SKM-1 (cell line): Measurements from ENCODE around the gene TM9SF4.

Experiments
- DNase-seq: peaks from one replicate; lab custom pipeline; 2025; ENCODE audit not compliant: unreplicated experiment; lab: John Stamatoyannopoulos, UW

Gene TM9SF4

DNA sequence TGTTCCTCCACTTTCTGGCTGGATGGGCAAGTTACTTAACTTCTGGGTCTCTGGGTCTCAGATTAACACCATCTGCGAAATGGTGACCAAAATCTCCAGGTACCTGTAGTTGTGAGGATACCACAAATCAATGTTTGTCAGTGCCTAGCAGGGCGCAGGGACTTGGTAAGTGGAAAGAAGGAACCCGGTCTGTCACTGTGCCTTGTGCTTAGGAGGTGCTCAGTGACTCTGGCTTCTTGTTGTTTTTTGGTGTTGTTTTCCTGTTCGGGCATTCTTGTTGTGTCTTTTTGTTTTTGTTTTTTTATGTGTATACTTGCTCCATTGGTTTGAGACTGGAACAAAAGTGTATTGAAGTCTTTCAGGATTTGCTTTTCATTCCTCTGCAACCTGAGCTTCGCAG lies 17.8 kb downstream of the TM9SF4 start:
- DNase-seq = no peak

DNA sequence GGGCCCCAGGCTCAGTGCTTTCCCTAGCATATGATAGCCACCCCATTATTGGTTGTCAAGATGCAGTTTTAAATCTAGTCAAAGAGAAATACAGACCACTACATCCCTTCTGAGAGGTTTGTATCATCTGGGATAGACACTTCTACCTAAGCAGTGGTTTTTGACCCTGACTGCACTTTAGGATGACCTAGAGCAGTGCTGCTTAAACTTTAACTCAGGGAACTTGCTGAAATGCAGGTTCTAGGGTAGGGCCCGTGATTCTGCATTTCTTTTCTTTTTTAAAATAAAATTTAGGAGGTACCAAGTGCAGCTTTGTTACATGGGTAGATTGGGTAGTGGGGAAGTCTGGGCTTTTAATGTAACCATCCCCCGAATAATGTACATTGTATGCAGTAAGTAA lies 18.7 kb downstream of the TM9SF4 start:
- no peak for DNase-seq

DNA sequence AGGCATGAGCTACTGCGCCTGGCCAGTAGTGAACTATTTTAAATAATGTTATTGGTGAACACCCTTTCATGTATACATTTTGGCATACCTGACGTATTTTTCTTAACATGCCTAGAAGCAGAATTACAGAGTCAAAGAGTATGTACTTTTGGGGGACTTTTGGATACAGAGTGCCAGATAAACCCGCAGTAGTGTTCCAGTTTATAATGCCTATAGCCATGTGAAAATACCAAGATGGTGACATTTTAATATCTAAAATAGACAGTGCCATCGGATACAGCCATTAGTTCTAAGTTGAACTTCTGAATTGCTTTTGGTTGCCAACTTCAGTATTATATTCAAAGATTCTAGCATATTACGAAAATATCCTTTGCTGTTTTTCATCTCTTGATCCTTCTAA lies 20.3 kb downstream of the TM9SF4 start:
- no peak for DNase-seq

DNA sequence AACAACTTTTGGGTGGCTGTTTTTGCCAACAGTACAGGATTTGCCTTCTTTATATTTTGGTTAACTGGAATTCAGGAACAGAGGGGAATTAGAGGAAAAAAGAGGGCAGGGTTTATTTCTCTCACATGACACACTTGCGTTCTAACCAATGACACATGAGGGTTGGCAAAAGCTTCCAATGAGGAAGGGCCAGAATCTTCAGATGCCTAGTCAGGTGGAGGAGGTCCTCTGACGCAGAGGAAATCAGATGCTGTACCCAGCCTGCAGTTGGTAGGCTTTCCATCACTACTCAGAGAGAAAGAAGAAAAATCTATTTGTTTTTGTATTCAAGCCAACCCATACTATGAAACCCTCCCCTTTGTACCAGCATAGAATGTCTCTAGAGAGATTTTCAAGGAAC lies 20.8 kb downstream of the TM9SF4 start:
- DNase-seq = no peak

DNA sequence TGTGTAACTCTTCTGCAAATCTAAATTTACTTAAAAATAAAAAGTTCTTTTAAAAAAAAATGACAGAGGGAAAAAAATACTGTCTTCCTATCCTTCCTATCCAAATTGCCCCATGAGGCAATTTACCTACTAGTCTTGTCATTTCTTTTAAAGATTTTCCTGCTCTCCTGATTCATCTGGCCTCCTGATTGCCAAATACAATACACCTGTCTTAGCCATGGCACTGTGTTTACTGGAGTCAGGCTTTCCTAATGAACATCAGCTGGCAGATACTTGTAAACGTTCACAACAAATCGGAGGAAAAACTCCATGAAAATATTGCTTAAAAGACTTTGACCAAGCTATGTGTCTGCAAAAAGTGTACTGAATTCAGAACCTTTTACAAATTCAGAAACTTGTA lies 21.5 kb downstream of the TM9SF4 start:
- DNase-seq = no peak

DNA sequence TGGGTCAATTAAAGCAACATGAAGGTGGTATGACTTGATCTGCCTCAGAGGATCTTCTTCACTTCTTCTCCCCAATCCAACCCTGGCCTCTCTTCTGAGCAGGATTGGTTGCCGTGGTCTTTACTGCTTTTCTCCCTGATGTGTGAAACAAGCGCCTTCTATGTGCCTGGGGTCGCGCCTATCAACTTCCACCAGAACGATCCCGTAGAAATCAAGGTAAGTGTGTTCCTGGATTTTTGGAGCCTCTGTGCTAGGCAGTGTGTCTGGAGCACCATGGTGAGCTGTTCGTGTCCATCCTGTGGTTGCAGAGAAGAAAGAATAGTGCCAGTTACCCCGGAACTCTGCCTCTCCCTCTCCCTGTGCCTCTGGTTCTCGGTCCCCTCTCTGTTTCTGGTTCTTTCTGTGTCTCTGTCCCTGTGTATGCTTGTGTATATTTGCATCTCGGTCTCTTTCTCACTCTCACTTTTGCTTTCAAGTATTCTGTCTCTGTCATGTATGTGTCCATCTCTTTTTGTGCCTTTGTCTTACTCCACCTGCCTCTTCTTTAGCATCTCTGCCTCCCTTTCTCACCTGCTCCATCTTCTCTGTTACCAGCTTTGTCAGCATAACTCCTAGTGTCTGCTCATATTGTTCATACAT lies 23.5 kb downstream of the TM9SF4 start:
- no peak for DNase-seq

DNA sequence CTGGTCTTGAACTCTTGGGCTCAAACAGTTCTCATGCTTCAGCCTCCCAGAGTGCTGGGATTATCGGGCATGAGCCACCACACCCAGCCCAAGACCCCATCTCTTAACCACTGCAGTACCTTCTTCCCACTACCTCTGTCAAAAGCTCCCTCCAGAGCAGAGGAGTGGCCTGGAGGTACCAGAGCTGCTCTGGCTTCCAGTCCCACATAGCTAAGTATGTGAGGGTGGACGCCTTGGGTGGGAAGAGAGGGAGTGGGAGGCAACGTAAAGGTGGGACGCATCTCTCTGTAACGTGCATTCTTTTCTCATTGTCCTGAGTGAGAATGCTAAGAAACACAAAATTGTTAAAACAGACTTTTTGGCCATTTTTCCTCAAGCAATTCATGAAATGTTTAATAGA lies 24.5 kb downstream of the TM9SF4 start:
- DNase-seq = no peak

DNA sequence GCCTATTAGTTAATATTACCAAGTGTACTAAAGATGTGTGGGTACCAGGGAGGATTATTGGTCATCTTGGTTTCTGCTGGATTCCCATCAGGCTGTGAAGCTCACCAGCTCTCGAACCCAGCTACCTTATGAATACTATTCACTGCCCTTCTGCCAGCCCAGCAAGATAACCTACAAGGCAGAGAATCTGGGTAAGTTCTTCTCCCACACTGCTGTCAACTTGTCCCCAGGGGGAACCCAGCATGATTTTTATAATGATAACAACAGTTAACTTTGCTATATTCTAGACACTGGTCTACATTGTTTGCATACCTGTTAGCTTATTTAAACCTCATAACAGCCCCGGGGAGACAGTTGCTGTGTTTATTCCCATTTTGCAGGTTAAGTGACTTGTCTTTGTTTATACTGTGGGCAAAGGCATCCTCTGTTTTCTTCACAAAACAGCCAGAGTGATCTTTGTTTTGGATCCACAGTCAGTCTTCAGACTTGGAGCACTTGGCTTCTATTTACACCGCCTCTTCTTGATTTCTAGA lies 26.5 kb downstream of the TM9SF4 start:
- no peak for DNase-seq

DNA sequence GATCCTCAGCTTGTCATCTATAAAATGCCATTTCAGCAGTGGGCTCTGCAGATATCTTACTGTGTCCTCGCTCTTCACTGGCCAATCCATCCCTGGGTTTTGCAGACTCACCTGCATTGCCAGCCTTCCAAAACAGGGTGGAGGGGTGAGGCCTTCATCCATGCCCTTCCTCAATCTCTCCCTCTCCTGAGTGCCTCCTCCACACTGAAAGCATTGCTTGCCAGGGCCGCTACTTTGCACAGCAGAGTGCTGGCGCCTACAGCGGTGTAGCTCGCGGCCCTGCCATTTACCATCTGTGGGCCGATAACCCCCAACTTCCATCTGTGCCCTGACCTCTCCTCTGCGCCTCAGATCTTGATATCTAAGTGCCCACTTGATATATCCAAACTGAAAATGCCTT lies 29.4 kb downstream of the TM9SF4 start:
- no peak for DNase-seq

DNA sequence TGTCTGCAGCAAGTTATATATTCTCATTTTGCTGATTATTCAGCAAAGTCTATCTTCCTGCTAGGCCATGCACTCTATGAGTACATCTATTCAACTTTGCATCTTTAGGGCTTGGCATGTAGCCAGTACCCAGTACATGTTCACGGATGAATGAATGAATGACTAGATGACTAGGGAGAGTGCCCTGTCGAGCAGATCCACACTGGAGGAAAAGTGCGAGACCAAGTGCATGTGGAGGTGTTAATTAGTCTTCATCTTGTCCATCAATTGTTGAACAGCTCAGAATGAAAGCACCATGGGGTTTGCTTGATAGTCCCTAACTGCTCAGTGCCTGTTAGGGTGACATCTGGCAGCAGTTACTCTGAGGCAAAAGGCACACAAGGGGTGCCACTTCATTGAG lies 30.4 kb downstream of the TM9SF4 start:
- DNase-seq = no peak

DNA sequence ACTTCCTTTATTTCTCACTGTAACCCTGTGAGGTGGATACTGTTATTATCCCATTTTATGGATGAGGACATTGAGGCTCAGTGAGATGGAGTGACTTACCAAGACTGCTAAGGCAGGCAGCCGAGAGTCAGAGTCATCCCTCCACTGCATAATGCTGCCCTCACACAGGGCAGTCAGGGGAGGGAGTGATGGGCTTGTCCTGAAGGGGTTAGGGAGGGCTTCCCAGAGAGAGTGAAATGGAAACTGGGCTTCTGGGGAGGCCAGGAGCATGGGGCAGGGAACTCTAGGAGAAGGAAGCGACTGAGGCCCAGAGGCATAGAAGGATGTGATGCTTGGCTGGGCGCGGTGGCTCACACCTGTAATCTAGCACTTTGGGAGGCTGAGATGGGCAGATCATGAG lies 31.1 kb downstream of the TM9SF4 start:
- DNase-seq = no peak

DNA sequence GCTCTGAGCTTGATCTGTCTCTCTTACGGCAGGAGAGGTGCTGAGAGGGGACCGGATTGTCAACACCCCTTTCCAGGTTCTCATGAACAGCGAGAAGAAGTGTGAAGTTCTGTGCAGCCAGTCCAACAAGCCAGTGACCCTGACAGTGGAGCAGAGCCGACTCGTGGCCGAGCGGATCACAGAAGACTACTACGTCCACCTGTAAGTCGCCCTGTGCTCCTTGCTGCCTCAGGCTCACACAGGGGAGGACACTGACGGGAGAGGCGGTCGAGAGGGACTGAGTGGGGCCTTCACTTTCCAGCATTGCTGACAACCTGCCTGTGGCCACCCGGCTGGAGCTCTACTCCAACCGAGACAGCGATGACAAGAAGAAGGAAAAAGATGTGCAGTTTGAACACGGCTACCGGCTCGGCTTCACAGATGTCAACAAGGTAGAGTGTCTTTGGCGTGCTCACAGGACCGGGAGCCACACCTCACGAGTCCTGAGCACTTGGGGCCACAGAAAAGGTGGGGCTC lies 32.0 kb downstream of the TM9SF4 start:
- DNase-seq = no peak

DNA sequence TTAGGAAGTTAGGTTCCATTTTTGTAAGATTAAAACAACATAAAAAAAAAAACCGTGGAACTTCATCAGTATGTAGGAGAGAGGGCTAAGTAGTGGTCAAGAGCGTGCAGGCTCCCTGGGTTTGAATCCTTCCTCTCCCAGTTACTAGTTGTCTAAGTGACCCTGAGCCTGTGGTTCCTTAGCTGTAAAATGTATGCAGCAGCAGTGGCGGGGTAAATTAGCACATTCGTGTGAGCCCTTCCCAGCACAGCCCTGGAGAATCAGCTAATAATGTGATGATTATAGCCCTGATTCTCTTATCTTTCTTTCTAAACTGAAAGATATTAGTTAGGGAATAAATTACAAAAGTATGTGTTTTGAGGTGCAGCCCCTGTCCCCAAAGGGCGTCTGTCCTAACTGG lies 32.6 kb downstream of the TM9SF4 start:
- no peak for DNase-seq

DNA sequence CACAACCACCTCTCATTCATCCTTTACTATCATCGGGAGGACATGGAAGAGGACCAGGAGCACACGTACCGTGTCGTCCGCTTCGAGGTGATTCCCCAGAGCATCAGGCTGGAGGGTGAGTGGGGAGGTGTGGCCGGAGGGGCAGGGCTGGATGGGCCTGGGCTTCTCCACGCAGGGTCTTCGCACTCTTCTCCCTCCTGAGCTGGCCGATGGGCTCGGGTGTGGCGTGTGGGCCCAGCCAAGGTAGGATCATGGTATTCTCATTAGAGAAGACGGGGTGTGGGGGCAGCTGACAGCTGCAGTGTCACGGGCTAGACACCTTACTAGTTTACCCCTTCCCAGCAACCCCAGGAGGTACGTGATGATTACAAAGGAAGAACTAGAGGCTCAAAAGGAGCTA lies 33.5 kb downstream of the TM9SF4 start:
- no peak for DNase-seq

DNA sequence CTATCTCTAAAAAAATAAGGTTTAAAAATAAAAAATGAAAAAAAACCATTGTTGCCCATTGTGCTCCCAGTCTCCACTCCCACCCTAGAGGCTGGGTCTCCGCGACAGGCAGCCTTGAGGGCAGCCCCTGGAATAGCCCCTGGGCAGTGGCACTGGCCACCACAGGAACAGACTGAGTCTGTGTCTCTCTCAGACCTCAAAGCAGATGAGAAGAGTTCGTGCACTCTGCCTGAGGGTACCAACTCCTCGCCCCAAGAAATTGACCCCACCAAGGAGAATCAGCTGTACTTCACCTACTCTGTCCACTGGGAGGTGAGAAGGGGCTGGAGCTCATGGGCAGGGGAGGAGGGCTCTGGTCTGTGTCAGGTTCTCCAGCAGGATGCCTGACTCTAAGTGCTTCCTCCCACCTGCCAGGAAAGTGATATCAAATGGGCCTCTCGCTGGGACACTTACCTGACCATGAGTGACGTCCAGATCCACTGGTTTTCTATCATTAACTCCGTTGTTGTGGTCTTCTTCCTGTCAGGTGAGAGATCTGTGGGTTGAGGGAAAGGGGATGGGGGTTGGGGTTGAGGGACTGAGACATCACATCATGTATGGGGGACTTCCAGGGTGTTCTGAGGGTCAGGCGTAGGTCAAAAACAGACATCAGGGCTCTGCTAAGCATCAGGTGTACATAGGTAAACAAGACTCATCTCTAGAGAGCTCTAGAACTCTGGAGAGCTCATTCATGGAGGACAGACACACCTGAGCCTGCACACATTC lies 35.6 kb downstream of the TM9SF4 start:
- no peak for DNase-seq

DNA sequence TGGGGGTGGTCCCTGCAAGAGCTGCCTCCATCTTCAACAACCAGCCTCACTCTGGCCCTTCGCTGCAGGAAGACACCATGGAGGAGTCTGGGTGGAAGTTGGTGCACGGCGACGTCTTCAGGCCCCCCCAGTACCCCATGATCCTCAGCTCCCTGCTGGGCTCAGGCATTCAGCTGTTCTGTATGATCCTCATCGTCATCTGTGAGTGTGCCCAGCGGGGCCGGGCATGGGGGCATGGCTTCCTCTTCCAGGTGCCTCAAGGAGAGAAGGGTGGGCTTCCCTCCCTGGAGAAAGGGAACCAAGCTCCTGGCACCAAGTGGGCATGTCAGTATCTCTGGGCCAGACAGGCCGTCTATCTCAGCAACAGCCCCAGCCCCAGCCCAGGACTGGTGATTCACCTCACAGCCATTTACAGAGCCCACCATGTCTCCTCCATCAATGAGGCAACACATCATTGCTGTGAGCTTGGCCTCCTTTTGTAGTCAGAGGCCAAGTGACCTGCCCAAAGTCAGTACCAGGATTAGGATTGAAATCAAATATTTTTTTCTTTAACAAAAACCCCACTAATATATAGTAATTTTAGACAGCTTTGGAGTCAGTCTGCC lies 40.2 kb downstream of the TM9SF4 start:
- DNase-seq = no peak

DNA sequence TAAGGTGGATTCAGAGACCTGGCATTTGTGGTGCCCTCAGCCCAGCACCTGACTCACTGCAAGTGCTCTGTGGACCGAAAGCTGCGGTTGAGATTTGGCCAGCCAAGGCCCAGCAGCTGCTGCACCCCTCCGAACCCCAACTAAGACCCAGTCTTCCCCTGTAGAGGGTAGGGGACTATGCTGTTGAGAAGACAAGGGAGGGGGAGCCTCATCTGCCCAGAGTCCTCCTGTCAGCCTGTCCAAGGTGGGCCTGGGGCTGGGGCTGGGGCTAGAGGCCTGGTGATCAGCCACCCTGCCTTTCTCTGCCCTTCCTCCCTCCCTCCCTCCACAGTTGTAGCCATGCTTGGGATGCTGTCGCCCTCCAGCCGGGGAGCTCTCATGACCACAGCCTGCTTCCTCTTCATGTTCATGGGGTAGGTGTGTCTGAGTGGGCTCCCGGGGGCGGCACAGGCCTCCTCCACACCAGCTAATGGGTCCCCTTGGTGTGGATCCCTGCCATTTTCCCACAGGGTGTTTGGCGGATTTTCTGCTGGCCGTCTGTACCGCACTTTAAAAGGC lies 40.9 kb downstream of the TM9SF4 start:
- DNase-seq = no peak

DNA sequence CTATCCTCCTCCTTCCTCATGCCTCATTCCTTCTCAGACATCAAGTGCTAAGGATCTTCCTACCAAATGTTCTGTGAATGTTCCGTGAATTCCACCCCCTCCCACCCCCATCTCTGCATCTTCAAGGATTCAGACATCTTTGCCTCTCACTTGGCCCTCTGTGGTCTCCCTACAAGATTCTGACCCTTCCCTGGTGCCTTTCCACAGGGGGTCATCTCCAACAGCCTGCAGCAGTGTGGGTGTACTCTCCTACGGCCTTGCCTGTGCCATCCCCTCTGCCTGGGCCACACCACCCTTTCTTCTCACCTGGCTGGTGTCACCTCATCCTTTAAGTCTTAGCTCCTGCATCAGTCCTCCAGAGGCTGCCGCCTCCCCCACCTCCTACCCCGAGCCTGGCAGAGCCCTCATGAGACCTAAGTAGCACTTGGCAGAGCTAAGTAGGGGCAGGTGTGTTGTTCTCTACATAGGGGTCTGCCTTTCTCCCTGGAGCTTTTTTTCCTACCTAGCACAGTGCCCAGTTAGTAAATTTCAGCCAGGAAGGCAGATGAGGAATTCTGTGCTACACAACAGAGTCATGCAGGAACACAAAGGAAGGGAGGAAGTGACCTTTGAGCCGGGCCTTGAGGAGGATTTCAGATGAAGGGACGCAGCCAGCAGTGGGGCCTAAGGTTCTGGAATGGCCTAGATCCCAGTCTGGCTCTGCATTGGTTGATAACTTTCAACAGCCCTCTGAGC lies 43.1 kb downstream of the TM9SF4 start:
- DNase-seq = no peak

DNA sequence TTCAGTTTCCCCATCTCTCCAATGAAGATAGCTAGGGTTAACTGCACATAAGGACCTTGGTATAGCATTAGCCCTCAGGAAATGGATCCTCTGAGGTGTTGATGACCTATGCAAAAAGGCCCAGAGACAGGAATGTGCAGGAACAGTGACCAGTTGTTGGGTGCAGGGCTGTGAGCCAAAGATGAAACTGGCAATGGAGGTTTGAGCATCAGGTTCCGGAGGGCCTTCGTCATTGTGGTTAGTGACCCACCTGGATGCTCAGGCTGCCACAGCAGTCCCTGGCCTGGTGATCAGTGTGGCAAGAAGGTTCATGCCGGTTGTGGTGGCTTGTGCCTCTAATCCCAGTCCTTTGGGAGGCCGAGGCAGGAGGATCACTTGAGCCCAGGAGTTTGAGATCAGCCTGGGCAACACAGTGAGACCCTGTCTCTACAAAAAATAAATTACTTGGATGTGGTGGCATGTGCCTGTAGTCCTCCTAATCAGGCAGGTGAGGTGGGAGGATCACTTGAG lies 43.7 kb downstream of the TM9SF4 start:
- DNase-seq = no peak

DNA sequence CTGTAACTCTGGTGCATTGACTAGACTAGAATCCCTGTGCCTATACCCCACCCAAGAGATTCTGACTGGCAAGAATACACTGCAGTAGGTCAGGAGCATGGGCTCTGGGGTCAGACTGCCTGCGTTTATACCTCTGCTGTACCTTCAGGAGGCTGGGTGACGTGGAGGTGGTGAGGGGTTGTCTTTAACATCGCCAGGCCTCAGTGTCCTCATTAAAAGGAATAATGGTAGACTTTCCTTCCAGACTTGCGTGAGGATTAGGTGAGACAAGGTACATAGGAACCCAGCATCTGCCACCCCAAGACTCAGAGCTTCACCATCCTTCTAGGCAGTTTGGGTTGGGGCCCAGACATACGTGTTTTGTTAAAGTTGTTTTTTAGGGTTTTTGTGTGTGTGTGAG lies 44.3 kb downstream of the TM9SF4 start:
- no peak for DNase-seq
